ENCODE data around the gene STXBP2.

DNA sequence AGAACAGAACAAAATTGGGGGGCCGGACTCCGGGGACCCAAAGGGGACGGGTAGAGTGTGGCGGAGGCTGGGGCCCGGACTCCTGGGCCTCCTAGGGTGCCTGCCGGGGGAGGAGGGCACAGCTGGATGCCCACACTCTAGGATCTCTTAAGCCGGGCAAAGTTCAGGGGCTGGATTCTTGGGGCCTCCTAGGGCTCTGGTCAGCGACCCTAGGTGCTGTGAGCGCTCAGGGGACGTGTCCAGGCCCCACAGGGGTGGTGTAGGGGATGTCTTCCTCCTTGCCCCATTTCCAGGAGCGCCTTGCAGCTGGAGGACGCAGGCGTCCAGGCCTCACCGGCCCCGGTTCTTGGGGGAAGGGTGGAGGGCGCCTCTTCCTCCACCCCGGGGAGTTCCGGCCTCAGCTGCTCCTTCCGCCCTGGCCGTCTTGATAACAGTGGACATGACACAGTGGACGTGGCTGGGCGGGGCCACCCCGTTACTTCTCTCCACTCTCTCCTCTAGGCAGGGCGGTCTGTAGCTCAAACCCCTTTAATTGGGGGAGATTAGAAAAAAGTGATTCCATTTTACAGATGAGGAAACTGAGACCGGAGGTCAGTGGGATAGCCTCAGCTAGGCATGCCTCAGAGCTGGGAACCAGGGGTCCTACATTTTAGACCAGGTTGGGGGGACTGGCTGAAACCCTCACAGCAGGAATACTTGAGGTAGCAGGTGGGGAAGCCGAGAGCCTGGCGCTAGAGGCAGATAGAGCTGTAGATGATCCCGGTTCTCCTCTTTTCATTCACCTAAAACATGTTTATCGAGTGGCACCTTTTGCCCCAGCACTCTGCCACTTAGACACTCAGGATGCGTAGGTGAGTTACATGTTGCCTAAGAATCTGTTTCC is 705 bp downstream of the STXBP2 start:
- TF ChIP-seq POLR2A (IDR thresholded peaks at IDR 0.05; ENCODE audit: low read depth, low read length), result no peak
- no peak; the same call in 1 of the 2 replicates for TF ChIP-seq POLR2AphosphoS5 (IDR thresholded peaks at IDR 0.05; ENCODE audit: low read depth, low read length)
